Peyer's patch (tissue), 4 donors: ENCODE results near the gene FRYL.

Experiments
- POLR2A ChIP-seq, 2 donors: fragments of 450-650 bp; IDR thresholded peaks; one replicate each; pipeline ENCODE4 v1.5.1; 2017; ENCODE audit warnings: antibody characterized with exemption in 2 of 2, mild to moderate bottlenecking in 2 of 2, moderate library complexity in 2 of 2
- TF ChIP-seq, protein P1 (sequence below), 6 experiments: fragments of 450-650 bp in 4 of 6; fragments of 200-600 bp in 2 of 6; sonication (generic) in 1 of 6; IDR thresholded peaks; one replicate each; pipeline ENCODE4 v1.5.1; 2017 to 2019; ENCODE audit warnings: antibody characterized with exemption in 6 of 6, mild to moderate bottlenecking in 3 of 6, moderate library complexity in 1 of 6

DNA sequence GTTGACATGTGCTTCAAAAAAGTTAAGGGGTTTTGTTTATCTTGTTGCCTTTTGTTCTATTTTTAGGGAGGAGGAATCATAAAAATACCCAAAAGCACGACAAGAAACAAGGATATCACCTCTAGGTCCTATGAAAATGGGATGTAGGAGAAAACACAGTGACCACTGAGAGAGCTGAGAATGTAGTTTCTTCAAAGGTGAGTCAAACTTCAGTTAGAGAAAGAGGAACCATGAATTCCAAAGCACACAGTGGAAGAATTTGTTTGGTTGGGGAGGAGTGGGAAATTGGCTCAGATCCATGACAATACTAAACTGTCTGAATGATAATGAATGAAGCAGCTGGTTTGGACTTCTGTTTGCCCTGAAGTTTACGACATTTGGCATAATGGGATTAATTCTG is 19.1 kb upstream of the FRYL start:
- no peak for TF ChIP-seq POLR2A (IDR thresholded peaks at IDR 0.05)
- TF ChIP-seq, protein P1, sequence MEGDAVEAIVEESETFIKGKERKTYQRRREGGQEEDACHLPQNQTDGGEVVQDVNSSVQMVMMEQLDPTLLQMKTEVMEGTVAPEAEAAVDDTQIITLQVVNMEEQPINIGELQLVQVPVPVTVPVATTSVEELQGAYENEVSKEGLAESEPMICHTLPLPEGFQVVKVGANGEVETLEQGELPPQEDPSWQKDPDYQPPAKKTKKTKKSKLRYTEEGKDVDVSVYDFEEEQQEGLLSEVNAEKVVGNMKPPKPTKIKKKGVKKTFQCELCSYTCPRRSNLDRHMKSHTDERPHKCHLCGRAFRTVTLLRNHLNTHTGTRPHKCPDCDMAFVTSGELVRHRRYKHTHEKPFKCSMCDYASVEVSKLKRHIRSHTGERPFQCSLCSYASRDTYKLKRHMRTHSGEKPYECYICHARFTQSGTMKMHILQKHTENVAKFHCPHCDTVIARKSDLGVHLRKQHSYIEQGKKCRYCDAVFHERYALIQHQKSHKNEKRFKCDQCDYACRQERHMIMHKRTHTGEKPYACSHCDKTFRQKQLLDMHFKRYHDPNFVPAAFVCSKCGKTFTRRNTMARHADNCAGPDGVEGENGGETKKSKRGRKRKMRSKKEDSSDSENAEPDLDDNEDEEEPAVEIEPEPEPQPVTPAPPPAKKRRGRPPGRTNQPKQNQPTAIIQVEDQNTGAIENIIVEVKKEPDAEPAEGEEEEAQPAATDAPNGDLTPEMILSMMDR (IDR thresholded peaks at IDR 0.05): no peak
